Stimulated activated CD4-positive, alpha-beta T cell treated with anti-CD3 and anti-CD28 coated beads, Interleukin-12 subunit alpha, Interleukin-12 subunit beta, amount 100 ng/mL, for 4 hours (primary cell): ENCODE data around the gene RBM34.

ENCODE experiments used
- DNase-seq: peaks from one replicate; pipeline ENCODE4 v3.0.0-alpha.2; 2020

Gene RBM34

GRCh38 chr1:235151033-235151432 lies 10.0 kb downstream of the RBM34 start:
- no peak for DNase-seq

GRCh38 chr1:235149824-235150223 lies 11.2 kb downstream of the RBM34 start:
- no peak for DNase-seq

- no peak for DNase-seq
Observed at GRCh38 chr1:235147269-235147668, 13.8 kb downstream of the RBM34 start.

- no peak for DNase-seq
Observed at GRCh38 chr1:235145639-235146038, 15.4 kb downstream of the RBM34 start.

- no peak for DNase-seq
Observed at GRCh38 chr1:235142991-235143390, 18.1 kb downstream of the RBM34 start.

- no peak for DNase-seq
Observed at GRCh38 chr1:235139315-235139714, 21.7 kb downstream of the RBM34 start.

GRCh38 chr1:235138821-235139220 lies 22.2 kb downstream of the RBM34 start:
- no peak for DNase-seq

- no peak for DNase-seq
Observed at GRCh38 chr1:235136111-235136510, 24.9 kb downstream of the RBM34 start.

GRCh38 chr1:235134171-235134570 lies 26.9 kb downstream of the RBM34 start:
- no peak for DNase-seq

- DNase-seq = no peak
Observed at GRCh38 chr1:235133086-235133485, 28.0 kb downstream of the RBM34 start.

- no peak for DNase-seq
Observed at GRCh38 chr1:235131961-235132360, 29.1 kb downstream of the RBM34 start.

- no peak for DNase-seq
Observed at GRCh38 chr1:235130766-235131270, 30.2 kb downstream of the RBM34 start.

GRCh38 chr1:235129774-235130570 lies 31.1 kb downstream of the RBM34 start:
- no peak for DNase-seq

GRCh38 chr1:235128456-235129328 lies 32.4 kb downstream of the RBM34 start, which contains the start of gene TOMM20:
Gene TOMM20 (minus strand): TSS chr1:235128837. CDS start chr1:235128715, 122 bp downstream.
- peak; percentile 89 for DNase-seq

GRCh38 chr1:235127732-235128455 lies 33.2 kb downstream of the RBM34 start:
- no peak for DNase-seq

GRCh38 chr1:235127203-235127602 lies 33.8 kb downstream of the RBM34 start:
- no peak for DNase-seq

GRCh38 chr1:235124665-235125064 lies 36.4 kb downstream of the RBM34 start:
- DNase-seq = no peak

GRCh38 chr1:235124111-235124510 lies 36.9 kb downstream of the RBM34 start:
- DNase-seq = no peak

- no peak for DNase-seq
Observed at GRCh38 chr1:235122348-235122747, 38.7 kb downstream of the RBM34 start.

- DNase-seq = no peak
Observed at GRCh38 chr1:235113183-235113917, 47.7 kb downstream of the RBM34 start.

GRCh38 chr1:235112297-235113182 lies 48.5 kb downstream of the RBM34 start:
- DNase-seq = no peak
